Stimulated activated naive CD8-positive, alpha-beta T cell treated with anti-CD3 and anti-CD28 coated beads, Interleukin-15, amount 100 ng/mL, for 72 hours (primary cell): Measurements from ENCODE around the gene TMEM132C.

Experiments
- ATAC-seq: fragments of 150-1000 bp; cut with Tn5 transposase; 2 replicates; pipeline ENCODE4 v1.10.0; 2021; ENCODE audit warnings: mild to moderate bottlenecking, moderate library complexity
- DNase-seq, 2 donors: peaks; one replicate each; pipeline ENCODE4 v3.0.0; 2021 to 2022
- H3K27ac Mint-ChIP-seq, 2 donors: one replicate each; pipeline ENCODE4 v1.8.0; 2022; ENCODE audit warnings: mild to moderate bottlenecking in 2 of 2, mixed read lengths in 2 of 2, moderate library complexity in 2 of 2
- H3K27me3 Mint-ChIP-seq: one replicate; pipeline ENCODE4 v1.8.0; 2022; ENCODE audit warnings: mixed read lengths
- H3K4me1 Mint-ChIP-seq: one replicate; pipeline ENCODE4 v1.8.0; 2022; ENCODE audit warnings: mild to moderate bottlenecking, mixed read lengths
- H3K4me3 Mint-ChIP-seq, 2 donors: one replicate each; pipeline ENCODE4 v1.8.0; 2022; ENCODE audit warnings: mild to moderate bottlenecking in 2 of 2, mixed read lengths in 2 of 2, moderate library complexity in 1 of 2
- H3K9me3 Mint-ChIP-seq, 2 donors: one replicate each; pipeline ENCODE4 v1.8.0; 2022; ENCODE audit warnings: mixed read lengths in 2 of 2

The TMEM132C gene

GRCh38 chr12:128402486-128403243, 135.7 kb downstream of the TMEM132C start:
- DNase-seq (no peak), ATAC-seq (no peak)
- peaks cover 12 to 35% of the 10 kb centered on the region in 2 donors for H3K9me3 Mint-ChIP-seq
- no peaks in the 10 kb centered on the region for H3K4me1 Mint-ChIP-seq
- no peak overlapping the region for H3K4me3 Mint-ChIP-seq
- no peak overlapping the region for H3K27ac Mint-ChIP-seq
- H3K27me3 Mint-ChIP-seq, result no peaks in the 10 kb centered on the region

DNA sequence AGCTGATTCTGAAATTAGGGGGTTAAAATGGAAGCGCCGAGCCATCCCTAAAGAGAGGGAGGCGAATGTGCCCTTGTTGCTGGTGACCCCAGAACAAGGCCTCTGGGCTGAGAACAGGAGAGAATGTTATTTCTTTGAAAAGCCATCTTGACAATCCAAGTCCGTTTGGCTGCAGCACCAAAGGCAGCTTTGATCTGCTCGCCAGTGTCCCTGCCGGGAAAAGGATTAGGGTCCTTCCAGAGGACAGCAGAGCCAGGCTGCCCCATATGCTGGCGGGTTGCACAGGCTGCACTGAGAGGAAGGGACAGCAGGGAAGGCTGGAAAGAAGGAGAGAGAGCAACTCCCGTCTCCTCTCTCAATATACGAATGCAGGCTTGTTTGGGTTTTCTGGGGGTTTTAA, 141.7 kb downstream of the TMEM132C start:
- no peak for ATAC-seq
- no peak overlapping the region for H3K27ac Mint-ChIP-seq
- H3K9me3 Mint-ChIP-seq, result peaks cover 20 to 30% of the 10 kb centered on the region in 2 donors
- no peaks in the 10 kb centered on the region for H3K27me3 Mint-ChIP-seq
- no peaks in the 10 kb centered on the region for H3K4me1 Mint-ChIP-seq
- H3K4me3 Mint-ChIP-seq, result no peak overlapping the region
- DNase-seq, result no peak

DNA sequence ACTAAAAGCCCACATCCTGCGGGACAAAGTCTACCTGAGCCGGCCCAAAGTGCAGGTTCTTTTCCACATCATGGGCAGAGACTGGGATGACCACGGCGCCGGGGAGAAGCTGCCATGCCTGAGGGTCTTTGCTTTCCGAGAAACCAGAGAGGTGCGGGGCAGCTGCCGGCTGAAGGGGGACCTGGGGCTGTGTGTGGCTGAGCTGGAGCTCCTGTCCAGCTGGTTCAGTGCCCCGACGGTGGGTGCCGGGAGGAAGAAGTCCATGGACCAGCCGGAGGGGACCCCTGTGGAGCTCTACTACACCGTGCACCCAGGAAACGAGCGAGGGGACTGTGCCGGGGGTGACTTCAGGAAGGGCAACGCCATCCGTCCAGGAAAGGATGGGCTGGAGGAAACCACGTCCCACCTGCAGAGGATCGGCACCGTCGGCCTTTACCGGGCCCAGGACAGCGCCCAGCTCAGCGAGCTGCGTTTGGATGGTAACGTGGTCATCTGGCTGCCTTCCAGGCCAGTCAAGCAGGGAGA, 148.1 kb downstream of the TMEM132C start:
- DNase-seq (no peak), ATAC-seq (no peak)
- Mint-ChIP-seq H3K4me1 (no peaks in the 10 kb centered on the region), H3K27me3 (no peaks in the 10 kb centered on the region), H3K9me3 (peaks cover 0 to 6% of the 10 kb centered on the region in 2 donors), H3K4me3 (no peak overlapping the region), H3K27ac (no peak overlapping the region)

GRCh38 chr12:128418944-128419343, 152.0 kb downstream of the TMEM132C start:
- Mint-ChIP-seq H3K4me3 (no peak overlapping the region), H3K4me1 (no peaks in the 10 kb centered on the region), H3K9me3 (peaks cover 6 to 12% of the 10 kb centered on the region in 2 donors), H3K27me3 (no peaks in the 10 kb centered on the region), H3K27ac (no peak overlapping the region)
- ATAC-seq (no peak), DNase-seq (no peak)

DNA sequence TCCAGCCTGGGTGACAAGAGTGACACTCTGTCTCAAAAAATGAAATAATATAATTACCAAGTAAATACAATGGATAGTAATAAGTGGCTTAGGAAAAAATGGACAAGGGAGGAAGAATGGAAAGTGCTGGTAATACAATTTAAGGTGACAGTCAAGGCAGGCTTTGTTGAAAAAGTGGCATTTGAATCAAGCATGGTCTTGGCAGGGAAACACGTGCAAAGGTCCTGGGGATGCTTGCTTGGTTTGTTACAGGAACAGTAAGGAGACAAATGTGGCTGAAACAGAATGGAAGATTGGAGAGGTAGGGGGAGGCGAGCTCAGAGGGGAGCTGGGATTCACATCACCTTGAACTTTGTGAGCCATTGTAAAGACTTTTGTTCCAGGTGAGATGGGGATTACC, 153.2 kb downstream of the TMEM132C start:
- Mint-ChIP-seq H3K4me3 (no peak overlapping the region), H3K27ac (no peak overlapping the region), H3K4me1 (no peaks in the 10 kb centered on the region), H3K9me3 (peaks cover 6 to 19% of the 10 kb centered on the region in 2 donors), H3K27me3 (no peaks in the 10 kb centered on the region)
- ATAC-seq (no peak), DNase-seq (no peak)

DNA sequence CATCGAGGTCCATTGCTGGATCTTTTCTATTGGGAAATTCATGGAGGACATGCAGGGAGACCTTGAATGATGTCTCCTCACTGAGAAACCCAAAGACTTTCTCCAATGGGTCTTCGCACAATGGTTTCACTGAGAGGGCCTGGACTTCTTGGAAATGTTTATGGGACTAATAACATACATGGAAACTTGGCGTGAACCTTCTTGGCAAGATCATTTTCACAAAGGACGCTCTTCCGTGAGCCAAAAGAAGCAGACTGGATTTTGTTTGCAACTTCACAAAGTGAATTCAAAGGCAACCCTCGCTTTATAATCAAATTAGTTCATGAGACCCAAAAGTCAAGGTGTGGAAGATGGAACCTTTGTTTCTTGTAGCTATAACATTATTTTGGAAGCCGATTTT, 154.4 kb downstream of the TMEM132C start:
- no peak for DNase-seq
- no peak for ATAC-seq
- Mint-ChIP-seq H3K4me3 (no peak overlapping the region), H3K4me1 (no peaks in the 10 kb centered on the region), H3K9me3 (peaks cover 6 to 26% of the 10 kb centered on the region in 2 donors), H3K27ac (no peak overlapping the region), H3K27me3 (no peaks in the 10 kb centered on the region)

DNA sequence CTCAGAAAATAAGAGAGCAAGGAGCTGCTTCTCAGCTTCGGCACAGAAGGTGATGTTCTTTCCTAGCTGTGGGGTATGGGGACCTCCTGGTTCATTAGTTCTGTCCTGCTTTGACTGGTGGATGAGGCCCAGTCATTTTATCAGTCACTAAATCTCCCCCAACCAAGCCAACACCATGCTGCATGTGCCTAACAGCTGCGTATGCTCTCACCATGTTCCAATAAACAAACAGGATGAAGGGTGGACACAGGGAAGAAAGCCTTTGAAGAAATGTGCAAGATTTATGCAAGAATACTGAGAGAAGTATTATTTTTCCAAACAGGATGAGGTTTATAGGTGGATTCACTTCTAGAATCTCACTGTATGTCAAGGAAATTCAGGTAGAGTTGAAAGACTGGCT, 156.2 kb downstream of the TMEM132C start:
- no peak overlapping the region for H3K4me3 Mint-ChIP-seq
- no peaks in the 10 kb centered on the region for H3K4me1 Mint-ChIP-seq
- ATAC-seq, result no peak

GRCh38 chr12:128424931-128425431, 158.0 kb downstream of the TMEM132C start:
- Mint-ChIP-seq H3K9me3 (peaks cover 6 to 26% of the 10 kb centered on the region in 2 donors), H3K4me1 (no peaks in the 10 kb centered on the region), H3K4me3 (no peak overlapping the region), H3K27ac (no peak overlapping the region), H3K27me3 (no peaks in the 10 kb centered on the region)
- ATAC-seq, result no peak
- no peak for DNase-seq

More for the DNA sequence above, 156.2 kb downstream of the TMEM132C start:
- DNase-seq, result no peak
- H3K27me3 Mint-ChIP-seq, result no peaks in the 10 kb centered on the region
- H3K27ac Mint-ChIP-seq, result no peak overlapping the region
- peaks cover 6 to 26% of the 10 kb centered on the region in 2 donors for H3K9me3 Mint-ChIP-seq

DNA sequence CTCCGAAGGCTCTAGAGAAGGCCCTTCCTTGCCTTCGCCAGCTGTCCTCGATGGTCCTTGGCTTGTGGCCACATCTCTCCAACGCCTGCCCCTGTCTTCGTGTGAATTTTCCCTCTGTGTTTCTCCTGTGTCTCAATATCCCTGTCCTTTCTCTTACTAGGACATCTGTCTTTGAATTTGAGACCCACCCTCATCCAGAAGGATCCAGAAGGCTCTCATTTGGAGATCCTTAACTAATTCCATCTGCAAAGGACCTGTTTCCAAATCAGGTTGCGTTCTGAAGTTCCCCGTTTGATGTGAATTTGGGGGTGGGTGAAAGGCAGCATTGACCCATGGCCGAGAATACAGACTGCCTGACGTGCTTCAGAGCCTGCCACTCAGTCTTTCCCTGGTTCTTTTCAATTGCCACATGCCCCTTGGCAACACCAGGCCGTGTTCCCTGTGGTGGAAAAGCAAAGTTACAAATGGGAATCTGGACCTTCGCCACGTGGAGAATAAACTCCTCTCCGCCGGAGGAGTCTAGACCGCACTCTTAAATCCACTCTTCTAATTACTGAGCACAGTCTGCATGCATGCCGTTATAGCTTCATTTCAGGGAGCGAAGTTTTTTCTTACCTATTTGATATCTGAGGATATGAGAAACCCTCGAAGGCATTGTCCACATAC, 158.8 kb downstream of the TMEM132C start:
- H3K27me3 Mint-ChIP-seq, result no peaks in the 10 kb centered on the region
- H3K4me1 Mint-ChIP-seq, result no peaks in the 10 kb centered on the region
- no peak overlapping the region for H3K27ac Mint-ChIP-seq
- ATAC-seq (no peak), DNase-seq (no peak)
- peaks cover 0 to 26% of the 10 kb centered on the region in 2 donors for H3K9me3 Mint-ChIP-seq
- no peak overlapping the region for H3K4me3 Mint-ChIP-seq

- peaks cover 0 to 20% of the 10 kb centered on the region in 2 donors for H3K9me3 Mint-ChIP-seq
- H3K27me3 Mint-ChIP-seq, result no peaks in the 10 kb centered on the region
- no peak for ATAC-seq
- H3K27ac Mint-ChIP-seq, result no peak overlapping the region
- no peaks in the 10 kb centered on the region for H3K4me1 Mint-ChIP-seq
- no peak for DNase-seq
- H3K4me3 Mint-ChIP-seq, result no peak overlapping the region
Observed at GRCh38 chr12:128426511-128426910, 159.5 kb downstream of the TMEM132C start.

- Mint-ChIP-seq H3K27me3 (peaks cover 10% of the 10 kb centered on the region), H3K9me3 (peaks cover 5 to 15% of the 10 kb centered on the region in 2 donors), H3K27ac (peak overlapping the region in 1 of 2 donors; percentile 54), H3K4me3 (no peak overlapping the region), H3K4me1 (no peaks in the 10 kb centered on the region)
- ATAC-seq, result no peak
- DNase-seq, result no peak
Observed at GRCh38 chr12:128439796-128440195, 172.8 kb downstream of the TMEM132C start.

DNA sequence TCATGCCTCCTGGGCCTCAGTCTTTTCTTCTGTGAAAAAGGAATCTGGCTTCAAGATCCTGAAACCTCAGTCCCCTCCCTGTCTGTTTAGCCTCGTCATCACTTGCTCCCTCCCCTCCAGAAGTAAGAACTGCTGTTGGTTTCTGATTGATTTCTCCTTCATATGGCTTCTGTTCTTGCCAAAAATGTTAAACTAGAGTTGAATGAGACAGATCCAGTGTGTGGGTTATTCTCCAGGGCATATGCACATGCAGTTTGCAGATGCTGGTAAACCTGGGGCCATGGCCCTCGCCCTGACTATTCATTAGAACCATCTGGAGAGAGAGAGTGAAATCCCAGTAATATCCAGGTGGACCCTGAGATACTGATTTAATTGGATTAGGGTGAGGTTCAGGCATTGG, 175.1 kb downstream of the TMEM132C start:
- ATAC-seq (no peak), DNase-seq (no peak)
- H3K4me3 Mint-ChIP-seq, result no peak overlapping the region
- peaks cover 5 to 15% of the 10 kb centered on the region in 2 donors for H3K9me3 Mint-ChIP-seq
- H3K27me3 Mint-ChIP-seq, result peaks cover 10% of the 10 kb centered on the region
- no peak overlapping the region for H3K27ac Mint-ChIP-seq
- H3K4me1 Mint-ChIP-seq, result no peaks in the 10 kb centered on the region

GRCh38 chr12:128444598-128444997, 177.6 kb downstream of the TMEM132C start:
- H3K27me3 Mint-ChIP-seq, result peaks cover 10% of the 10 kb centered on the region
- peaks cover 5 to 7% of the 10 kb centered on the region in 2 donors for H3K9me3 Mint-ChIP-seq
- H3K27ac Mint-ChIP-seq, result no peak overlapping the region
- DNase-seq, result no peak
- ATAC-seq, result no peak
- no peak overlapping the region for H3K4me3 Mint-ChIP-seq
- H3K4me1 Mint-ChIP-seq, result no peaks in the 10 kb centered on the region

DNA sequence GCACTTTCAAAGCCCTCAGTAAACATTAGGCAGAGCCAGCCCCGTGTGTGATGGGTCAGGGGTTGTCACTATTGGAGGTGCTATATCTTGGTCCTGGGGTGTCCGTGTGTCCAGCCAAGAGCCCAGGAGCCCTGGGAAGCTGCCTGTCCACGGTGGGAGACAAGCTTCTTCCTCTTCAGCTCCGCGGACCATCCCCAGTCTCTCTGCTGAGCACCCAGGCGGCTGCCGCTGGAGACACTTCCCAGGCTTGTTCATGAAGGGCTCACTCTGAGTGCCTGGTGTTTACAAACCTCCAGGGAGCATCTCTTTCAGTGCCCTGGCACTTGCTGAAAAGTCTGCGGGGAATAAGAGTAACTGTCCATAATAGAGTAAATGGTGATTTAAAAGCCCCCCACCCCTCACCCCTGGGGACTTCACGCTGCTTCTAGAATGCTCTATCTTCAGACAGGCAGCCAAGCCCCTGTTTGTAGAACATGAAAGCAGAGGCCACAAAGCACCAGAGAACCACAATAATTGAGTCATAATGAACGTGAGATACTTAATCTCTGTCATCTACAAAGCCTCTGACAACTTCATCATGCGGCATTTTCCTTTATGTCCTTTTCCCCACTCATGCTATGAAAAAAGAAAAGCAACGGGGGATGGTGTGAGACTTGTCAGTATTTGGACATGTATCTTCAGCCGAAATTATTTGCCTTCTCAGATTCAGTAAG, 178.6 kb downstream of the TMEM132C start:
- H3K4me3 Mint-ChIP-seq, result no peak overlapping the region
- peaks cover 4 to 7% of the 10 kb centered on the region in 2 donors for H3K9me3 Mint-ChIP-seq
- H3K4me1 Mint-ChIP-seq, result no peaks in the 10 kb centered on the region
- no peak for ATAC-seq
- DNase-seq, result no peak
- peaks cover 10% of the 10 kb centered on the region for H3K27me3 Mint-ChIP-seq
- no peak overlapping the region for H3K27ac Mint-ChIP-seq

GRCh38 chr12:128449146-128449894, 182.3 kb downstream of the TMEM132C start:
- DNase-seq (no peak), ATAC-seq (no peak)
- H3K27ac Mint-ChIP-seq, result no peak overlapping the region
- H3K4me1 Mint-ChIP-seq, result no peaks in the 10 kb centered on the region
- peaks cover 2% of the 10 kb centered on the region for H3K27me3 Mint-ChIP-seq
- H3K4me3 Mint-ChIP-seq, result no peak overlapping the region
- no peaks in the 10 kb centered on the region for H3K9me3 Mint-ChIP-seq
